ENCODE results near the gene RNF10. TPM values are rescaled to one million over a fixed set of nuclear protein-coding genes. Genes with fewer than 3 reads are reported as not detected.
"Not testable (repeated sequence)": the region's sequence is repeated elsewhere in the genome, so short reads cannot be mapped to it uniquely, and the experiment has no call there.

RNF10 gene
- total RNA-seq, 1 donor from 2014 or later = 77.7 TPM

- not testable (repeated sequence) for DNase-seq
These were observed 83.0 kb downstream of the RNF10 start for GRCh38 chr12:120617193-120617592.

- not testable (repeated sequence) for DNase-seq
These were observed 83.6 kb downstream of the RNF10 start for GRCh38 chr12:120617767-120618166.

- peak; percentile 71 for DNase-seq
These were observed 84.9 kb downstream of the RNF10 start for GRCh38 chr12:120618954-120619615.

GRCh38 chr12:120620624-120621023, 86.5 kb downstream of the RNF10 start:
- no peak for DNase-seq

GRCh38 chr12:120625557-120626419, 91.6 kb downstream of the RNF10 start:
- DNase-seq = no peak

Small RNA genes within 50 kb of the gene (small RNA-seq; reads per million reads assigned to genes)
- gene RF00019 = not detected

Other genes with a start within 250 kb of the RNF10 start
- gene RNU4-2, start 242.5 kb upstream of the RNF10 start, total RNA-seq = under 0.01 TPM
- under 0.01 TPM for gene RNU4-1, start 241.1 kb upstream of the RNF10 start, total RNA-seq
- gene SIRT4, start 232.0 kb upstream of the RNF10 start, total RNA-seq = 4.5 TPM
- not detected for gene PLA2G1B, start 206.6 kb upstream of the RNF10 start, total RNA-seq
- gene MSI1, start 165.2 kb upstream of the RNF10 start, total RNA-seq = 7.5 TPM
- gene COX6A1, start 96.2 kb upstream of the RNF10 start, total RNA-seq = 367 TPM
- gene TRIAP1, start 88.0 kb upstream of the RNF10 start, total RNA-seq = 10.0 TPM
- gene GATC, start 87.9 kb upstream of the RNF10 start, total RNA-seq = 27.6 TPM
- gene SRSF9, start 64.6 kb upstream of the RNF10 start, total RNA-seq = 87.8 TPM
- 252 TPM for gene DYNLL1, start 38.2 kb upstream of the RNF10 start, total RNA-seq
- gene COQ5, start 5.2 kb upstream of the RNF10 start, total RNA-seq = 20.6 TPM
- 34.6 TPM for gene POP5, start 47.0 kb downstream of the RNF10 start, total RNA-seq
- gene CABP1, start 106.3 kb downstream of the RNF10 start, total RNA-seq = 3.1 TPM
- gene MLEC, start 152.8 kb downstream of the RNF10 start, total RNA-seq = 41.5 TPM
- 11.9 TPM for gene UNC119B, start 176.1 kb downstream of the RNF10 start, total RNA-seq
- 4.2 TPM for gene ACADS, start 191.5 kb downstream of the RNF10 start, total RNA-seq

All from occipital lobe (tissue), 3 donors.